GM18511 (cell line): ENCODE data around the gene PROC.

Source experiments
- ATAC-seq: cut with Tn5 transposase; IDR thresholded peaks from one replicate; pipeline ENCODE4 v1.9.1; 2021; ENCODE audit warnings: mild to moderate bottlenecking, moderate library complexity; ENCODE audit not compliant: unreplicated experiment

Gene PROC

DNA sequence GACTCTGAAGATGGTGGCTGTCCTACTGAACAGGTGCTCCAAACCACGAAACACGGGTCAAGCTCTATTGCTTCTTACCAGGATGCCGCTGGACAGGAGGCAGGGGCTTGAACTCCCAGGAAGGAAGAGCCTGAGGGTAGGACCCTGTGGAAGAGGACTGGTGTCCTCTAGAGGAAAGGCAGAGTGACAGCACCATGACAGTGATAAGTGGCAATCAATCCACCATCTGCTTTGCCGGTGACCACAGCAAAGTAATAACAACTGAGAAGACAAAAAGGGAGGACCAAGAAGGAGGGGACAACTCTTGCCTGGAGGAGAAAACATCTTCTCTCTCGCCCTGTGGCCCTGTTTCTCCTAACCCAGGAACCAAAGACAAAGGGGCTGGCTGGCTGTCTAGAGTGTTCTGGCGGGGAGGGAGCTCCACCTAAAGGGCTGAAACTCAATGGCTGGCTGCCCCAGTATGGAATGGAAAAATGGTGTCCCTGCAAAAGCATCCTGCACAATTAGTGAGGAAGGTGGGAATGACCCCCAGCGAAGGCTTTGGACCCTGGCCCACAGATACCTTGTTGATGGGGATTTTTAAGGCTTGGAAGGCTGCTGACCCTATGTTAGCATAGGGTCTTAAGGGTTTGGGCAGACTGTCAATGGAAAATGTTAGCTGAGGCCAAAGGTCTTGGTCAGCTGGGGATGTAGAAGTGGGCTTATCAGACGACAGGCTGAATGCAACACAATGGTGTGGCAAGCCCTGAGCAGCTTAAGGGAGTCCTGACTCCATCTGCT is 35.4 kb downstream of the PROC start:
- ATAC-seq: no peak

DNA sequence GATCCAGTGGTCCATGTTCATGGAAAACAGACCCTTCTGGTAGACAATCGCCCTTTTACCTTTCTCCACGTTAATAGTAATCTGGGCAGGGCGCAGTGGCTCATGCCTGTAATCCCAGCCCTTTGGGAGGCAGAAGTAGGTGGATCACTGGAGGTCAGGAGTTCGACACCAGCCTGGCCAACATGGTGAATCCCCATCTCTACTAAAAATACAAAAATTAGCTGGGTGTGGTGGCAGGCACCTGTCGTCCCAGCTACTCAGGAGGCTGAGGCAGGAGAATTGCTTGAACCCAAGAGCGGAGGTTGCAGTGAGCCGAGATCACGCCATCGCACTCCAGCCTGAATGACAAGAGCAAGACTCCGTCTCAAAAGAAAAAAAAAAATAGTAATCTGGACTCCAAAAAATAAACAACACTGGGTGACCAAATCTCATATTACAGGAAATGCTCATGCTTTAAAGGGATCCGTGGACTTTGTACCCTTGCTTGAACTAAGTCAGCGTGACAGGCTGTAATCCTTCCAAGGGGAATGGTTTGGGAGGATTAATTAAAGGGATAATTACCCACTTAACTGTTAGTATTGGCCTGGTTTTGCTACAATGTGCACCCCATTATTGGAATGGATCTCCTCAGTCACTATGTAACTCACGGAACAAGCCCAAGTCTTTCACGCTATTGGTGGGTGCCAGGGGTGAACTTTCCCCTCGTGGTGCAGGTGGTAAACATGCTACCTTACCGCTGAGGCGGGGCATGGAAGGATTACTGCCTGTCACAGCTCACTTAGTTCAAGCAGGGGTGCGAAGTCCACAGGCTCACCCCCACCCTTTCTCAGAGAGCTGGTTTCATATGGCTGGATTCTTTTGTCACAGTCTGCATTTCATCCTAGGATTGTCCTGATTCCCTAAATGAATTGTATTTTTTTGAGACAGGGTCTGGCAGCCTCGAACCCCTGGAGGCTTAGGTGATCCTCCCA is 36.7 kb downstream of the PROC start:
- no peak for ATAC-seq

DNA sequence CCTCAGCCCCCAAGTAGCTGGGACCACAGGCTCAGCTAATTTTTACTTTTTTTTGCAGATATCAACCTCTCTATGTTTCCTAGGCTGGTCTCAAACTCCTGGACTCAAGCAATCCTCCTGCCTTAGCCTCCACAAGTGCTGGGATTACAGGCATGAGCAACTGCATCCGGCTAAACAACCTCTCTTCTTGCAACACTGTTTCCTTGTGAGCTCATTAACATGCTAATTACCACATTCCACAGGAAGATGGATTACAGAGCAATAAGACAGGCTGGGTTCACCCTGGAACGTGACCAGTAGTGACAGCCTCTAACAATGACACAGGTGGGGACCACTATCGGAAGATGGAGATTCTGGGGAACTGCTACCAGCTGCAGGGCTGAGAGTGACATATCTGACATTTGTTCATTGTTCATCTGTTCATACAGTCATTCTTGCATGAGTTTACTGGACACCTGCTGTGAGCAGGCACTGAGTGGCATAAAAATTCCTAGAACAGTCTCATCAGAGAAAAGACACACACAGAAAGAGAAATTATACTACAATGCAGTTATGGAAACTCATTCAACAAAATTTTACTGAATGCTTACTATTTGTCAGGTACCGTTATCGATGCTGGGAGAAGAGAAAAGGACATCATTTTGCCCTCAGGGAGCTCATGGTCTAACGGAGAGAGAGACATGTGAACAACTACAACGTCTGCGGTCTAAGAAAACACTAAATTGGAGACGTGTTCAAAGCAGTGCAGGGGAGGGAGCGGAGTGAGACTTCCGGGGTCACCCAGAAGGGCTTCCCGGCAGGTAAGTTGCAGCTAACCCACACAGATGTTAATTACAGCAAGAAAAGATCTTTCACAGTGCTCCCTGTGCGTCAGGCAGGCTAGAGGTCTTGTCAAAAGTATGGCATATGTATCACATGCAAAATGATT is 37.6 kb downstream of the PROC start:
- ATAC-seq: no peak

DNA sequence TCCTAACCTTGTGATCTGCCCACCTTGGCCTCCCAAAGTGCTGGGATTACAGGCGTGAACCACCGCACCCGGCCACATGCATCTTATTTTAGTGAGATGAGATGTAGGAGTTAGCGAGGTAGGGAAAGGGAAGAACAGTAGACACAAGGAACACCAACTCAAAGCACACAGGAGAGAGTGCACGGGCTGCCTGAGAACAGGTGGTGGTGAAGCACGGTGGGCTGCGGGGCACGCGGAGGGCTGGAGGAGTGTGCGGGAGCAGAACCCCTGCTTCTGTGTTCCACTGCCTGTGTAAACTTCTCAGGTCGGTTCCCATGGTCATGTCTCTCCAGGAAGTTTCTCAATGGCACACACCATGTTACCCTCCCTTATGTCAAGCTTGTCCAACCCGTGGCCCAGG is 38.7 kb downstream of the PROC start:
- ATAC-seq: no peak

DNA sequence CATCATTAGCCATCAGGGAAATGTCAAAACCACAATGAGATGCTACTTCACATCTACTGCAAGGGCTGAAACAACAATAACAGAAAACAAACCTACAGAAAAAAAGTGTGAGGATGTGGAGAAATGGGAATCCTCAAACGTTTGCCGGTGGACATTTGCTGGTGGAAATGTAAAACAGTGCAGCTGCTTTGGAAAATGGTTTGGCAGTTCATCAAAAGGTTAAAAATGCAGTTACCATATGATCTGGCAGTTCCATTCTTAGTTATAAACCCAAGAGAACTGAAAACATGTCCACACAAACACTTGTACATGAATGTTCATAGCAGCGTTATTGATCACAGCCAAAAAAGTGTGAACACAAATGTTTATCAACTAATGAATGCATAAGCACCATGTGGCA is 44.2 kb downstream of the PROC start:
- no peak for ATAC-seq

DNA sequence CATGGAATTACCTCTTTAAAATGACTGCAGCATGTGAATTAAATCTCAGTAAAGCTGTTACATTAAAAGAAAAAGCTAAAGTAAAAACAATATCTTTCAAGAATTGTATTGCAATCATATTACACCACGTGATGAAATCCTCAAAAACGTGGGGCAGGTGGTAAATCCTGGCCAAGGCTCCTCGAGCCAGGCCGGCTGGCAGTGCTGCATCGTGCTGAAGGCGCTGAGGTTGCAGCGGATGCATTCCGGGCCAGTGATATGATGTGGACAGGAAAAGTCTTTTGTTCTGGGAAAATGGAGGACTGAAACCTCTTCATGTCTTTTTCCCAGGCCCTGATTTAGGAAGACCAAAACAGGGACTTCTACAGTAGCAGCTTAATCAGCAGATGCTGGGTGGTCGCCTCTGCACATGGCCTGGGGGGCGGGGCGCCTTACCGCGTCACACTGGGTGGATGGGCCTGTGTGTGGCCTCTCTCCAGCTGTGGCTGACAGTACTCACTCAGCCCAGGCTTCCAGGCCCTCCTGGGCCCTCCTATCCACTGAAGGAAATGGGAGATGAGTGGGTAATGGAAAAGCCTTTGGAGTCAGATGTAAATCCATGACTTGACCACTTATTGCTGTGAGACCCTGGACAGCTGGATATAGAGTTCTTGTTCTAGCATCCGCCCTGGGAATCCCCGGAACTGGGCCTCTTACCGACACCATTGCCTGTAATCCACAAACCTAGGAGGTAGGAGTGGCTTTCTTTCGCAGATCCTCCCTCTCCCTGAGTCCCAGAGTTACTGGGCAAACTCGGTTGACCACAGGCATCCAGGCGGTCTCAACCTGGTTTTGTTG is 45.1 kb downstream of the PROC start:
- ATAC-seq: no peak

DNA sequence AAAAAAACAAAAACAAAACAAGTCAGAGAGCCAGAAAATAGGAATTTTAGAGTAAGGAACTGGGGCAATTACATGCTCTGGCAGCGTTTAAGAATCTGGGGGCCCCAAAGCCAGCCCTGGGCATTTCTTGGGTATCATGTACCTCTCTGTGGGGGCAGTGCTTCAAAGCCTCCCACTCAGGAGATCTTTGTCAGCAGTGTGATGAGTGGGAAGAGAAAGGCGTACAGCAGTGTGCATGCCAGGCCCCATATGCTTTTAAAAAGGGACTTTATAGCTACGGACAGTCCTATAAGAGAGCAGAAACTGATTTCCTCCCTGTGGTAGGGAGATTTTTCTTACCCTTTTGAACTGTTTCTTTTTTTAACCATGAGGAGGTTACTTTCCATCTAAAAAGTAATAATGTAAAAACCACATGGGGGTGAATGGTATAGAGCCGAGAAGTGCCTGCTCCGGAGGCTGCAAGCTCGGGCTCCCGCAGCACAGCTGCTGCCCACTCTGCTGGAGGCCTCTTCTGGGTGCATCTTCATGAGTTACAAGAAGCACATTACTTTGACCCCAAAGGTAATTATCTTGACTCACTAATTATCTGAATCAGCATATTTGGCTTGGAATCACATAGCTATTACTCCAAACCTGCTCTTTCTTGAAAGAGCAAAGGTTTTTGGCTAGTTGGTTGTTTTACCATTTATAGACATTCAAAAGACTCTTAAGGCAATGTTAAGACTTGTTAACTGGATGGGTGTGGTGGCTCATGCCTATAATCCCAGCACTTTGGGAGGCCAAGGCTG is 46.4 kb downstream of the PROC start:
- no peak for ATAC-seq

DNA sequence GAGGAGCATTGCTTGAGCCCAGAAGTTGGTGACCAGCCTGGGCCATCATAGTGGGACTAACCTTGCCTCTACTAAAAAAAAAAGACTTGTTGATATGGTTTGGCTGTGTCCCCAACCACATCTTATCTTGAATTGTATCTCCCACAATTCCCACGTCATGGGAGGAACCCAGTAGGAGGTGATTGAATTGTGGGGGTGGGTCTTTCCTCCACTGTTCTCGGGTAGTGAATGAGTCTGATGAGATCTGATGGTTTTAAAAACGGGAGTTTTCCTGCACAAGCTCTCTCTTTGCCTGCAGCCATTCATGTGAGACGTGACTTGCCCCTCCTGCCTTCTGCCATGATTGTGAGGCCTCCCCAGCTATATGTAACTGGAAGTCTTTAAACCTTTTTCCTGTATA is 47.0 kb downstream of the PROC start:
- ATAC-seq: no peak

DNA sequence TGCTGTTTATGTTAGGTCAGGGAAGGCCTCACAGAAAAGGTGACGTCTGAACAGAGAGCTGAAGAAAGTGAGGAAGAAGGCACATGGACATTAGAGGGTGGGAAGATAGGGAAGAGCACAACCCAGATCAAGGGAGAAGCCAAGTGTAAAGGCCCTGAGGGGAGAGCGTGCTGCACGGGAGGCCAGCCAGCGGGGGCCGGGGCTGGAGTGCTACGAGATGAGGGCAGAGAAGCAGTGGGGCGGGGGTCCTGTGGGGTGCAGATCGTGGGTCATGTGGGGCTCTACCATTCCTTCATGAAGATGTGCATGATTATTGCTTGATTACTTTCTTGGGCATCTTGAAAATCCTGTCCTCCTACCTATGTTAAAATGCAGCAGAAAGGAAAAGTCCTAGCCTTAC is 50.8 kb downstream of the PROC start:
- ATAC-seq: no peak

DNA sequence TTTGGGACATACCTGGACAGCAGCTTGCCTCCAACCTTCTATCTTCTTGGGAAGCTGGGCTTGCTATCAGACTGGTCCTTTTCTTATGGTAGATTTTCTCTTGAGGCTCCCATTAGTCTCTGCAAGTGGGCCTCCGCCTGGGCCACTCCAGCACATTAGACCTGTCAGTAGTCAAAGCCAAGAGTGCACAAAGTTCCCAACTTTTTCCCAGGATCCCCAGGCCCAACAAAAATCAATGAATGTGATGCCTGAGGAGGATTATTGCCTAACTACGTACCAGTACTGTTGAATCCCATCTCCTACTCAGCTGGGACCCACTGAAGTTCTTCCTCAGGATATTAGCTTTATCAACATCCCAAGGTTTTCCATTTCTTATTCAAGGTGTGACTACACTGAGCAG is 51.7 kb downstream of the PROC start:
- ATAC-seq: no peak

DNA sequence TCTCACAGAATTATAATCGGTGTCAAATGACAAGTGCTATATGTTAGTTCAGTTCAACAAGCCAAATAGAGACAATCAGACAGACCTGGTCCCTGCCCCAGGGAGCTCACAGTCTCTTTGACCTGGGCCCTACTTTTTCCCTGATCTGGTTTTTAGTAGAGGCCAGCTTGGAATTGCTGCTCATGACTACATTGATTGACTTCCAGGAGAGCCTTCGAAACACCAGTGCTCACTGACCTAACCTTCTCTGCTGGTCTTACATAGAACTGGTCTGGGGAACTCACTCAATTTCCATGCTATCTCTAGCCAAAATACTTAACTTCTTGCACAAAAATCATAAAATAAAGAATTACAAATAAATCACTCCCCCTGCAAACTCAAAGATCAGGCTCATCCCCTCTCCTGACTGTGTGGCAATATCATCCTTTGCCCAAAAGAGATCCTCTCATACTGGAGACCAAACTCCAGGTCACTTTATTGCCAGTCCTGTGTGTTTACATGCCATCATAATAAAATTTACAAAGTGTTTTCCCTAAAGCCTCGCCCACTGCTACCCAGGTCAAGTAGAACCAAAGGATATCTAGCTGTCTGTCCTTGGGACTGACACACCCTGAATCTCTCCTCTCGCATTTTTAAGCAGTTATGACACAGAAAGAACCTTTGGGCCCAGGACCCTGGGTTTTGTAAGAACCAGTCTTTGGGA is 53.2 kb downstream of the PROC start:
- no peak for ATAC-seq

DNA sequence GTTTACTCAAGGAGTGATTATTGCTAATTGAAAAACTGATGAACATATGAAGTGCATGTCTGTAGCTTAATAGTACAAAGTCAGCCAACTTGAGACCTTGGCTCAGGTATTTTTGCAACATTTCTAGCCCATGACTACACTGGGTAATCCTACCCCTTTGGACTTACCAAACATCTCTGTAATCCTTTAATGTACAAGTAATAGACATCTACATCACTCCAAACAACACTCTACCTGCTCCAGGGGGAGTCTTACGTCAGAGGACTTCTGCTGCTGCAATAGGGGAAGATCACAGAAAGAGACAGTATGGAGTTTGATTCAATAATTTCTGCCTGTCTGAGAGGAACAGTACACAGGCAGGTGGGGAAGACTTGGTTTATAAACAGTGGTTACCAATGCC is 54.0 kb downstream of the PROC start:
- ATAC-seq: no peak

DNA sequence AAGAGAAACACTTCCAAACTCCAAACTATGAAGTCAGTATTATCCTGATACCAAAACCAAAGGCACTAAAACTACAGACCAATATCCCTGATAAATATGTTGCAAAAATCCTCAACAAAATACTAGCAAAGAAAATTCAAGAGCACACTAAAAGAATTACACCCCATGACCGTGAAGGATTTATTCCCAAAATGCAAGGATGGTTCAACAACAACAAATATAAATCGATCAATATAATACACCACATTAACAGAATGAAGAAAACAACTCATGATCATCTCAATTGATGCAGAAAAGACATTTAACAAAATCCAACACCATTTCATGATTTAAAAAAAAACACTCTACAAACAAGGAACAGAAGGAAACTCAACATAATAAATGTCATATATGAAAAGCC is 57.6 kb downstream of the PROC start:
- ATAC-seq: no peak
